MM.1S (cell line): ENCODE results near the gene SH3TC1.
A peak's percentile ranks its signal among the peaks of the same experiment; 100 is the strongest.

Source experiments
- DNase-seq: peaks from one replicate; pipeline ENCODE4 v3.0.0-alpha.2; 2015
- H2AFZ ChIP-seq: fragments of 300-600 bp; sonication (generic); 2 replicates; pipeline ENCODE4 v1.6.0; 2016; ENCODE audit warnings: antibody characterized with exemption, low read length
- H3F3A ChIP-seq: fragments of 300-600 bp; sonication (generic); 2 replicates; pipeline ENCODE4 v1.6.1; 2016; ENCODE audit warnings: mild to moderate bottlenecking, antibody characterized with exemption, low read length, moderate library complexity, mixed read lengths; ENCODE audit not compliant: insufficient read depth
- H3K27ac ChIP-seq: fragments of 300-600 bp; sonication (generic); 2 replicates; pipeline ENCODE4 v1.5.1; 2016; ENCODE audit warnings: mild to moderate bottlenecking, low read length
- H3K27me3 ChIP-seq: fragments of 300-600 bp; sonication (generic); replicated peaks from 2 replicates; pipeline ENCODE4 v1.6.0; 2016; ENCODE audit warnings: low read length; ENCODE audit not compliant: insufficient read depth
- H3K36me3 ChIP-seq: fragments of 300-600 bp; sonication (generic); replicated peaks from 2 replicates; pipeline ENCODE4 v1.6.1; 2016; ENCODE audit warnings: mild to moderate bottlenecking, low read length, mixed read lengths; ENCODE audit not compliant: insufficient read depth
- H3K4me1 ChIP-seq: fragments of 300-600 bp; sonication (generic); 2 replicates; pipeline ENCODE4 v1.6.1; 2016; ENCODE audit warnings: low read length, mixed read lengths
- H3K4me2 ChIP-seq: fragments of 300-600 bp; sonication (generic); 2 replicates; pipeline ENCODE4 v1.6.0; 2016; ENCODE audit warnings: low read depth, low read length
- H3K4me3 ChIP-seq: fragments of 300-600 bp; sonication (generic); 2 replicates; pipeline ENCODE4 v1.5.1; 2016; ENCODE audit warnings: low read length, mixed read lengths
- H3K79me2 ChIP-seq: fragments of 300-600 bp; sonication (generic); 2 replicates; pipeline ENCODE4 v1.6.1; 2016; ENCODE audit warnings: mixed run types, low read length, mixed read lengths
- H3K9ac ChIP-seq: fragments of 300-600 bp; sonication (generic); 2 replicates; pipeline ENCODE4 v1.6.1; 2016; ENCODE audit warnings: low read length, mixed read lengths
- H3K9me2 ChIP-seq: fragments of 300-600 bp; sonication (generic); replicated peaks from 2 replicates; pipeline ENCODE4 v1.6.1; 2016; ENCODE audit warnings: mild to moderate bottlenecking, low read length, mixed read lengths; ENCODE audit not compliant: insufficient read depth
- H3K9me3 ChIP-seq: fragments of 300-600 bp; sonication (generic); replicated peaks from 2 replicates; pipeline ENCODE4 v1.6.1; 2016; ENCODE audit warnings: mild to moderate bottlenecking, low read length, mixed read lengths; ENCODE audit not compliant: insufficient read depth
- H4K20me1 ChIP-seq: fragments of 300-600 bp; sonication (generic); 2 replicates; pipeline ENCODE4 v1.6.1; 2016; ENCODE audit warnings: mild to moderate bottlenecking, low read length, moderate library complexity, mixed read lengths; ENCODE audit not compliant: insufficient read depth
- EZH2 ChIP-seq: fragments of 300-600 bp; sonication (generic); optimal IDR thresholded peaks from 2 replicates; pipeline ENCODE3; 2017; ENCODE audit warnings: low read depth, mild to moderate bottlenecking, antibody characterized with exemption, low read length, mixed read lengths
- EZH2phosphoT487 ChIP-seq: fragments of 300-600 bp; sonication (generic); IDR thresholded peaks from 2 replicates; pipeline ENCODE4 v1.6.1; 2018; ENCODE audit warnings: antibody characterized with exemption, low read length
- TF ChIP-seq, protein P1 (sequence below): fragments of 300-600 bp; sonication (generic); IDR thresholded peaks from 2 replicates; pipeline ENCODE4 v1.5.1; 2016; ENCODE audit warnings: antibody characterized with exemption, low read length, mixed read lengths

The SH3TC1 gene

DNA sequence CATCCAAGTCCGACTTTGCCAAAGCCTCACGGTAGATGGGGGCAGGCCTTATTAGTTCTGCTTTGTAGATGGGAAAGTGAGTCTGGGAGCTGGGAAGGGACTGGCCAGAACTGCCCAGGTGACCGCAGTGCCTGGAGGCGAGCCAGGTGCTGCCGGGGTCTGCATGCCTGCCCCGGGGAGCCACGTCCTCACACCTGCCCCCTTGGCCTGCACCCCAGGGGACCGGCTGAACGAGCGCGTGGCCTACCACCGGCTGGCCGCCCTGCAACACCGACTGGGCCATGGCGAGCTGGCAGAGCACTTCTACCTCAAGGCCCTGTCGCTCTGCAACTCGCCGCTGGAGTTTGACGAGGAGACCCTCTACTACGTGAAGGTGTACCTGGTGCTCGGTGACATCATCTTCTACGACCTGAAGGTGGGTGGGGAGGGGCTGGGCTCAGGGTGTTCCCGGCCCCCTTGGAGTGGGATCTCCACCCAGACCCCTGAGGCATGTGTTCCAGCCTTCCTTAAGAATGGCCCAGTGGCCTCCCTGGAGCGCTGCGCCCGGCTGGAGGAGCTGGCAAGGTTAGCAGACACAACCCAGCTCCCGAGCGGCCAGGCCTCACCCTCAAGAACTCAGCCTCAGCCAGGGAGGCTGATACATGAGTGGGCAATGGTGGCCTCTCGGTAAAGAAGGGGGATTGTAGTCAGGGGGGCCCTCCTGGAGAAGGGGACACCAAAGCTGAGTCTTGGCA, 38.3 kb downstream of the SH3TC1 start:
- Histone ChIP-seq H3K9me3 (no peaks in the 10 kb centered on the region), H3K27me3 (no peaks in the 10 kb centered on the region), H3K4me1 (peaks cover 38% of the 10 kb centered on the region), H4K20me1 (no peaks in the 10 kb centered on the region), H3K9ac (no peak overlapping the region), H3K79me2 (no peaks in the 10 kb centered on the region), H3K4me3 (no peak overlapping the region), H2AFZ (no peak overlapping the region), H3K4me2 (peak overlapping the region; percentile 17; the same call in 1 of the 2 replicates), H3K27ac (no peak overlapping the region; the same call in 1 of the 2 replicates), H3K9me2 (no peaks in the 10 kb centered on the region), H3F3A (peaks cover 4% of the 10 kb centered on the region; the same call in 1 of the 2 replicates), H3K36me3 (no peaks in the 10 kb centered on the region)
- no peak for DNase-seq
- TF ChIP-seq EZH2phosphoT487 (no peak), EZH2 (no peak)
- TF ChIP-seq, protein P1, sequence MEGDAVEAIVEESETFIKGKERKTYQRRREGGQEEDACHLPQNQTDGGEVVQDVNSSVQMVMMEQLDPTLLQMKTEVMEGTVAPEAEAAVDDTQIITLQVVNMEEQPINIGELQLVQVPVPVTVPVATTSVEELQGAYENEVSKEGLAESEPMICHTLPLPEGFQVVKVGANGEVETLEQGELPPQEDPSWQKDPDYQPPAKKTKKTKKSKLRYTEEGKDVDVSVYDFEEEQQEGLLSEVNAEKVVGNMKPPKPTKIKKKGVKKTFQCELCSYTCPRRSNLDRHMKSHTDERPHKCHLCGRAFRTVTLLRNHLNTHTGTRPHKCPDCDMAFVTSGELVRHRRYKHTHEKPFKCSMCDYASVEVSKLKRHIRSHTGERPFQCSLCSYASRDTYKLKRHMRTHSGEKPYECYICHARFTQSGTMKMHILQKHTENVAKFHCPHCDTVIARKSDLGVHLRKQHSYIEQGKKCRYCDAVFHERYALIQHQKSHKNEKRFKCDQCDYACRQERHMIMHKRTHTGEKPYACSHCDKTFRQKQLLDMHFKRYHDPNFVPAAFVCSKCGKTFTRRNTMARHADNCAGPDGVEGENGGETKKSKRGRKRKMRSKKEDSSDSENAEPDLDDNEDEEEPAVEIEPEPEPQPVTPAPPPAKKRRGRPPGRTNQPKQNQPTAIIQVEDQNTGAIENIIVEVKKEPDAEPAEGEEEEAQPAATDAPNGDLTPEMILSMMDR: no peak

DNA sequence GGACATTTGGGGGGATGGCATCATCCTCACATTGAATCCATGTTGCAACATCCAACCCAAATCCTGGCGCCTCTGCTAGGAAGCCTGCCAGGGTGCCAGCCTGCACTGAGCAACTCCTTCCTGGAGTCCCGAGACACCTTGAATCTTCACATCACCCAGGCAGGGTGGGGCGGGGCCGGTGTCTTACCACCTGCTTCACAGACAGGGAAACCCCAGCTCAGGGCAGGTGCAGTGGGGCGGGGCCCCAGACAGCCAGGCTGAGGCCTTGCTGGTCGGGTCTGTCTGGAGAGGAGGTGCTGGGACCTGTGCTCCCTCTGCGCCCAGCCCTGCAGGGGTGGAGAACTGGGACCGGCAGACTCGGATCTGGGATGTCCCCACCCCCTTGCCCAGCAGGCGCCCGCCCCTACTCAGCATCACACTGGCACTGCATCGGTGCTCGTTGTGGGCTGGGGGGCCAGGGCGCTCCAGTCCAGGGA, 39.0 kb downstream of the SH3TC1 start:
- Histone ChIP-seq H3F3A (peaks cover 4% of the 10 kb centered on the region; the same call in 1 of the 2 replicates), H3K9ac (no peak overlapping the region), H3K4me2 (peak overlapping the region; percentile 35; the same call in 1 of the 2 replicates), H2AFZ (no peak overlapping the region), H3K9me2 (no peaks in the 10 kb centered on the region), H3K9me3 (no peaks in the 10 kb centered on the region), H3K27ac (no peak overlapping the region; the same call in 1 of the 2 replicates), H3K27me3 (0 out of 2 replicates have a peak, but pooled peaks cover 5% of the 10 kb centered on the region), H3K36me3 (no peaks in the 10 kb centered on the region), H3K79me2 (no peaks in the 10 kb centered on the region), H3K4me1 (peaks cover 38% of the 10 kb centered on the region), H4K20me1 (no peaks in the 10 kb centered on the region), H3K4me3 (no peak overlapping the region)
- TF ChIP-seq, protein P1: no peak
- TF ChIP-seq EZH2phosphoT487 (no peak), EZH2 (no peak)
- peak; percentile 92 for DNase-seq

DNA sequence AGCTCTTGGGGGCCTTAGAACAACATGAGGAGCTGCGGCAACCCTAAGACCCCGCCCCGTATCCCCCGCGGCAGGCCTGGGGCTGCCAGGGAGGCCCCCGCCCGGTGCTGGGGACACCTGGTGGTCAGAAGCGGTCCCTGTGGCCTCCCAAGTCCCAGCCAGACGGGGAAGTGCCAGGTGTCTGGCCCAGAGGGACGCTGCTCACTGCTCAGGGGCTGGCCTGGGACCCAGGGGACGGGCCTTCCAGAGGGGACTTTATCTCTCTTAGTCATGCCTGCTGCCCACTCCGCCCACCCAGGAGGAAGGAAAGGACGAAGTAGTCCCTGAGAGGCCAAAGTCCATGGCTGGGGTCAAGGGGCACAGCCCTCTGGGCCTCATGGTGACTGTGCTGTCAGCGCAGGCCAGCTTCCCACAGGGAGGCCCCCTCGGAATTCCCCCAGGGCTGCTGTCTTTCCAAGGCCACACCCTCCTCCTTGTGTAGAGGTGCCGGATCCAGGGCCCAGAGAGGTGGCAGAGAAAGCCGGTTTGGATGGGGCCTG, 39.5 kb downstream of the SH3TC1 start:
- Histone ChIP-seq H3K36me3 (no peaks in the 10 kb centered on the region), H3K4me1 (peaks cover 38% of the 10 kb centered on the region), H3K9me2 (no peaks in the 10 kb centered on the region), H3K27ac (no peak overlapping the region), H2AFZ (no peak overlapping the region), H3K9me3 (no peaks in the 10 kb centered on the region), H3K79me2 (no peaks in the 10 kb centered on the region), H3K27me3 (peaks cover 6% of the 10 kb centered on the region; the same call in 1 of the 2 replicates), H3F3A (peaks cover 4% of the 10 kb centered on the region; the same call in 1 of the 2 replicates), H3K4me2 (peak overlapping the region; percentile 35; the same call in 1 of the 2 replicates), H4K20me1 (no peaks in the 10 kb centered on the region), H3K4me3 (no peak overlapping the region), H3K9ac (no peak overlapping the region)
- TF ChIP-seq, protein P1: peak; percentile 38
- no peak for TF ChIP-seq EZH2phosphoT487
- no peak for DNase-seq
